T-helper 9 cell (primary cell): Measurements from ENCODE around the gene RBP3.

Source experiments
- DNase-seq: peaks from one replicate; pipeline ENCODE4 v3.0.0-alpha.2; 2020

Gene RBP3

GRCh38 chr10:47402641-47403301 is 54.6 kb downstream of the RBP3 start:
- DNase-seq = no peak

- DNase-seq = no peak
Measured at GRCh38 chr10:47403446-47404318, 55.5 kb downstream of the RBP3 start.

DNA sequence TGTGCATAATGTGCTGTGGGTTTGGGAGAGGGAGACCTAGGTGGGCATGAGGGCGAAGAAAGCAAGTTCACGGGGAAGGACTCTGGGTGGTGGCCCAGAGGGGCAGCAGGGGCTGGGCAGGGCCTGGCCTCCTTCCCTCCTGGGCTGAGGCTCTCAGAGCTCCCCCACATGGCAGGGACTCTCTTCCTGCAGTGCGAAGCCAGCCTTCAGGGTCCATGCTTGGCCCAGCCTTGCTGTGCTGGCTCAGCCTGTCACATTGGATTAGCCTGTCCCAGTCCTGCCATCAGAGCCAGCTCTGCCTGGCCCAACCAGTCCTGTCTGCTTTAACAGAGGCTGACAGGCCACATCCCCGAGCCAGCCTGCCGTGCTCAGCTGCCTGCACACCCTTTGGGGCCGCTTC is 56.3 kb downstream of the RBP3 start:
- no peak for DNase-seq

GRCh38 chr10:47404937-47405336 is 56.8 kb downstream of the RBP3 start:
- DNase-seq = no peak

GRCh38 chr10:47405857-47406547 is 57.8 kb downstream of the RBP3 start:
- no peak for DNase-seq

GRCh38 chr10:47406548-47406869 is 58.3 kb downstream of the RBP3 start:
- DNase-seq = no peak

GRCh38 chr10:47406870-47407691 is 58.9 kb downstream of the RBP3 start:
- no peak for DNase-seq
